Activated CD4-positive, CD25-positive, alpha-beta regulatory T cell (primary cell): ENCODE results near the gene PFKM.

Experiments used
- DNase-seq, 4 experiments: peaks; one replicate each; lab custom pipeline; 2025; lab: John Stamatoyannopoulos, UW

Gene PFKM

DNA sequence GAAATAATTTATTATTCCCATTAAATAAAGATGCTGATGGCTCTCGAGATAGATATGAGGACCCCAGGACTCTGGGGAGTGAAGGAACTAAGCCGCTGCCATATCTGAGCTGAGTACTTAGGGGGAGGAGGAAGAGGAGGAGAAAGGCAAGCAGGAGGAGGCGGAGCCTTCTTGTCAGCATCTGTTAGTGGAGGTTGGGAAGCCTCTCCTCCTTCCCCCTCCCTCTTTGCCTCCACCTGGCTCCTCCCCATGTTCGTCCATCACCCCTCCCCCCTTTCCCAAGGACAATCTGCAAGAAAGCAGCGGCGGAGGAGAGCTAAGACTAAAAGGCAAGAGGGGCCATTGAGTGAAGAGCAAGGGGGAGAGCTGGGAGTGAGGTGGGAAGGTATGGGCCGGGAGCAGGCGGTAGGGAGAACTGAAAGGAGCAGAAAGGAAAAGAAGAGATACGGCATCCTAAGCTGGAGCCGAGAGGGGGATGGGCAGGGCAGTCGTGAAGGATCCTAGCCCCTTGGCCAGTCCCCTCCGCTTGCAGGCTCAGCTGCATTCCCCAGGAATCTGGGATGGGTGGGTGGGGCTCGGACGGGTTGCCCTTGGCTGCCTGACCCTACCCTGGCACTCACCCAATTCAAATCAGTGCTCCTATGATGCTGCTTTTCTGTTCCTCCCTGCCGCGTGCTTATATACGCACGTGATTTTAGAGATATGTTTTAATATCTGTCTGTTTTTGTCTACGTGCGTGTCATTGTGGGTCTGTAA, at the start of gene PFKM:
Gene PFKM (plus strand): TSS at position 287 of the 756 bp plus-strand sequence. CDS start 3,411 bp downstream, outside the sequence.
- peak; percentile 12 to 35 (median 22) for DNase-seq

DNA sequence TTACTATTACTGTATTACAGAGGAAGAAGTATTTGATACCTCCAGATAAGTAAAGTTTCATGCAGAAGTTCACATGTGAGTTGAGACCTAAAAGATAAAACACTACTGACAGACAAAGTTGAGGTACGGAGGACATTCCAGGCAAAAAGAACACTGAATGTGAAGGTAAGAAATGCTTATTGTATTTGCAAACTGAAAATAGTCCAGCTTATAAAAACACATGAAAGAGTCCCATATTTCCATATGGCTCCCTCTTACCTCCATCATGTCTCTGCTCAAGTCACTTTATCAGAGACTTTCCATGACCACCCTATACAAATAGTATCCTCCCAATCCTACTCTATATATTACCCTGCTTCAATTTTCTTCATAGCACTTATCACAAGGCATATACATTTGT, 49.1 kb upstream of the PFKM start:
- no peak for DNase-seq

GRCh38 chr12:48070731-48071130, 48.4 kb upstream of the PFKM start:
- no peak for DNase-seq

- no peak for DNase-seq
These were observed 47.4 kb upstream of the PFKM start for GRCh38 chr12:48071808-48072207.

- no peak for DNase-seq
These were observed 46.9 kb upstream of the PFKM start for GRCh38 chr12:48072266-48072665.

GRCh38 chr12:48074266-48074665, 44.9 kb upstream of the PFKM start:
- no peak for DNase-seq

DNA sequence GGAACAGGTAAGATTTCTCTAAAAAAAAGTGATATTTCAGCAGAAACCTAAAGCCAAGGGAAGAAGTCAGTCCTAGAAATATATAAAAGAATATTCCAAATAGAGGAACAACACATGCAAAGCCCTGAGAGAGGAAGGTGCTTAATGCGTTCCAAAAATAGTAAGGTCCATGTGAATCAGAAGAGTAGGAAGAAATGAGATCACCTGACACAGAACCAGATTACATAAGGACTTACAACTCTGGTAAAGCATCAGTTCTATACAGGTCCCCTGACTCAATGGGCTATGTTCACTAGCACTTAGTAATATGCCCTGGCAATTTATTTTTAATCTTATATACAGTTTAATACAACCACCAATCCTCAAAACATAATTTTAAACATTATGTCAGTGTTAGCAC, 43.3 kb upstream of the PFKM start:
- no peak for DNase-seq

DNA sequence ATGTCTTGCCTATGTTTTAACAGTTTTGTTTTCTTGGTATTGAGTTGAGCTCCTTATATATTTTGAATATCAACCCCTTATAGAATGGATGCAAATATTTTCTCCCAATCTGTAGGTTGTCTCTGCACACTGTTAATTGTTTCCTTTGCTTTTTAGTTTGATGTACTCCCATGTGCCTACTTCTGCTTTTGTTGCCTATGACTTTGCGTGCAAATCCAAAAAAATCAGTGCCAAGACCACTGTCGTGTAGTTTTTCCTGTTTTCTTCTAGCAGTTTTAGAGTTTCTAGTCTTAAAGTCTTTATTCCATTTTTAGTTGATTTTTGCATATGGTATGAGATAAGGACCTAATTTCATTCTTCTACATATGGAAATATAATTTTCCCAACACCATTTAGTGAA, 42.1 kb upstream of the PFKM start:
- DNase-seq: no peak

DNA sequence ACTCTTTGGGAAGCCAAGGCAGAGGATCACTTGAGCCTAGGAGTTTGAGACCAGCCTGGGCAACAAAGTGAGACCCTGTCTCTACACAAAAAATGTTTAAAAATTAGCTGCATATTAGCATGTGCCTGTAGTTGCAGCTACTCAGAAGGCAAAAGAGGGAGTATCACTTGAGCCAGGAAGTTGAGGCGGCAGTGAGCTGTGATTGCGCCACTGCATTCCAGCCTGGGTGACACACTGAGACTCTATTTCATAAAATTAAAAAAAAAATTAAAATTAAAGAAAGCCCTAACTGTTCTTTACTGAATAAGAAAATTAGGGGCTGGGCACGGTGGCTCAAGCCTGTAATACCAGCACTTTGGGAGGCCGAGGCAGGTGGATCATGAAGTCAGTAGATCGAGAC, 40.3 kb upstream of the PFKM start:
- DNase-seq: no peak

DNA sequence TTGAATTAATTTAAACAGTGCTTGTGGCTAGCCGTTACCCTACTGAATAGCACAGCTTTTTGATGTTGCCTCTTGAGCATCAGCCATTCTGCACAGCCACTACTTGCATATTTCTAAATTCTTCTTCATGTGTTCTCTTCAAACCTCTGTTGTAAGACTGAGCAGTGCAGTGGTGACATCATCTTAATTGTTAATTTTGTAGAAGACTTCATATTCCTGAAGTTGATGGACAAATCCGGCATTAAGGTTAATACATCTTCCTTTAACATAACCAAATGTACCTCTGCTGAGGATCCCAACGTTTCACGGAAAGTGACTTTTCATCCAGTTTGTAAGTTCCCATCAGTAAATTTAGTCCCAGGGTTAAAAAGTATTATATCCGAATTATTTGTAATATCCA, 38.9 kb upstream of the PFKM start:
- no peak for DNase-seq

DNA sequence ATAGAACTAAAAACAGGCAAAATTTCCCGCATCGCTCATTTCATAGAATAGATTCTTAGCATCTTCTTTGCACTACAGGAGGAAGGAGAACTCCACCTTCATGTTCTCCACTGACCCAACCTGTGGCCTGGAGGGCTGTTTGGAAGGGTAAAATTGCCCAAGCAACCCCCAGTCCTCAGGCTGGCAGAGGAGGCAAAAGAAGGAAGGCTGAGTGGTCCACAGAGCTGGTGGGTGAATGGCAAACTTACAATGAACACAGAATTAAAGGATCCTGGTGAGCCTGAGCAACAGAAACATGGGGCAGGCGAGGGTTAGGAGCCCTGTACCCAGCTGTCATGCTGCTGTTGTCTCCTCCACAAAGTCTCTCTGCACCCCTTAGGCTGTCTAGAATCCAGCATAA, 38.3 kb upstream of the PFKM start:
- no peak for DNase-seq

- DNase-seq: no peak
These were observed 35.1 kb upstream of the PFKM start for GRCh38 chr12:48084066-48084465.

- no peak for DNase-seq
These were observed 34.2 kb upstream of the PFKM start for GRCh38 chr12:48084841-48085460.

DNA sequence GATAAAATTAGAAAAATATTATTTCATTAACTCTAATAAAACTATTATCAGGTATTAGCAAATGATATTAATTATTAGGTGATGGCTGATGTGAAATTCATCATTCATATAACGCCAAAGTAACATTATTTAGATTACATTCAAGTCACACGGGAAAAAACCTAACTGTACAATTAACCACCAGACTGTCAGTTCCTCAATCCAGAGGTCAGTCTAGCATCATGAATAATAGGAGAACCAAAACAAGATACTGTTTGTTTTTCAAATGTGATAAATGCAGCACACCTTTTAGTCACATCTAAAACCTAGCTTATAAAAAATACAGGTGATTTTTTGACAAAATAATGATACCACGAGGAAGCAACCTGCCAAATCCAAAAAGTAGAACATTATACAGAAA, 32.8 kb upstream of the PFKM start:
- DNase-seq: no peak

GRCh38 chr12:48092611-48093010, 26.6 kb upstream of the PFKM start:
- DNase-seq: no peak

GRCh38 chr12:48104531-48104930, 14.6 kb upstream of the PFKM start:
- no peak for DNase-seq

- peak in 3 of 4 experiments; percentile 21 to 33 (median 29) for DNase-seq
These were observed 13.8 kb upstream of the PFKM start for GRCh38 chr12:48105321-48105866.

DNA sequence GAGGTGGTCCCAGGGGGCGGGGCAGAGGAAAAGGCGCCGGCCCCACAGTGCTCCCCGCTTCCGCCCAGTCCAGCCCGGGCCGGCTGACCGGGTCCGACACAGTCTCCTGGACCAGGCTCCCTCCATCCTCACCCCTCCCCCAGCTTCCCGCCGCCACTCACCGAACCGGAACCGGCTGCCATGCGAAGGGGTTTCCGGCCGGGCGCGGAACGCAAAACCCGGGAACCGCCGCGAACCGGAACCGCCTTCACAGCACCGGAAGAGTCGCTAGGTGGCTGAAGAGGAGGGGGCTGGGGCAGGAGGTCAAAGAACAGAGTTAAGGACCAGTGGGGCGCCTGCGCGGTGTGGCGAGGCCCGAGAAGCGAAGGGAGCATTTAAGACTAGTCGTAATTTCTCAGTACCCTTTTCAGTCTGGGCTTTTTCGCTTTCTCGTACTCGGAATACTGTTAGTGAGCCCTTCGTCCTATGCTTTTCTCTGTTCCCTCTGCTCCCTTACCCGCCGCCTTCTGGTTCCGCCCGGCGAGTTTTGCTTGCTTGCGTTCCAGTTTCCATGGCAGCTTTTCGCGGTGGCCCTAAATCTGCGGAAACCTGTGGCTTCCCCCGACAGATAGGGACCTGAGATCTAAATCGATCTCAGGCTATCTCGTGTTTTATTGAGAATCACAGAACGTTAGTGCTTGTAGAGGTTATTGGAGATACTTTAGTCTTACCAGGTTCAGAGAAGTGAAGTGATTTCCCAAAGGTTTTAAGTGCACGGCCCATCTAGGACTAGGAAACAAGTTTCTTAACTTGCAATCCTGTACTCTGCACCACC, 13.1 kb upstream of the PFKM start, which contains the start of gene SENP1:
Gene SENP1 (minus strand): TSS at position 213 of the 814 bp plus-strand sequence. CDS start 4,607 bp downstream, outside the sequence.
- peak; percentile 77 to 81 (median 79) for DNase-seq

DNA sequence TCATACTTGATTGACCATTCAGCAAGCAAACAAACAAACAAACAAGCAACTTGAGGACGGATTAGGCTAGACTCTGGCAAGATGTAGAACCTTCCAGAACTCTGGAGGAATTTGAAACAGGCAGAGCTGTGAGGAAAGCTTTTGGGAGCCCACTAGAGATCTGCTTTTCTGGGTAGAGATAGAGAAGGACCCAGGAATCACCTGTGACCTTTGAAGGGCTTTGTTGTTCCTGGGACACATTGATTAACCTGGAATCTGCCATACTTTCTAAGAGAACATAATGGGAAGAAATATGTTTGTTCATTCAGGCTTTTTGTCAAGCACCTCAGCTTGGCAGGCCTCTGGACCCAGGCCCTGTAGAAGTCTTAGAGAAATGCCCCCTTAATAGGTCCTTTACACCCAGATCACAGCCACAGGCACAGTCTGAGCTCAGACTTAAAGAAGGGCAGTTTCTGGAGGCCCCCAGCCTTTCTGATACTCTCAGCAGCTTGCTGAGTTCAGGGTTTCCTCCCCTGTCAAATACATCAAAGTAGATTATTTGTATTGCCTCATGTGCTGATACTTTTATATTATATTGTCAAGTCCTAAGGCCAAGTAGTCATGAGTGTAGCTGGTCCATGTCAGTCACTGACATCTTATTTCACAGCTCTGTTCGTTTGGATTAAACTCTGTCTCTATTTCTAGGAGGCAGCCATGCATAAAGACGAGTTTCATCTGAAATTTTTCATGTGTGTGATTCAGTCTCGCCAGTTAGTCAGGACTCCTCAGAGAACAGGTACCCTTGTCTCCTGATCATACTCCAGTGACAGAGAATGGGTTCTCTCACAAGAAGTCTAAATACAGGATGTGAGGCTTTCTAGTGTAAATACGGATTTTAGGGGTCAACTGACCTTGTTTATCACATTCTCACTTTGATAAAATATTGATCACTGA, 12.2 kb upstream of the PFKM start:
- no peak for DNase-seq

- DNase-seq: no peak
These were observed 9.7 kb upstream of the PFKM start for GRCh38 chr12:48109424-48109823.

DNA sequence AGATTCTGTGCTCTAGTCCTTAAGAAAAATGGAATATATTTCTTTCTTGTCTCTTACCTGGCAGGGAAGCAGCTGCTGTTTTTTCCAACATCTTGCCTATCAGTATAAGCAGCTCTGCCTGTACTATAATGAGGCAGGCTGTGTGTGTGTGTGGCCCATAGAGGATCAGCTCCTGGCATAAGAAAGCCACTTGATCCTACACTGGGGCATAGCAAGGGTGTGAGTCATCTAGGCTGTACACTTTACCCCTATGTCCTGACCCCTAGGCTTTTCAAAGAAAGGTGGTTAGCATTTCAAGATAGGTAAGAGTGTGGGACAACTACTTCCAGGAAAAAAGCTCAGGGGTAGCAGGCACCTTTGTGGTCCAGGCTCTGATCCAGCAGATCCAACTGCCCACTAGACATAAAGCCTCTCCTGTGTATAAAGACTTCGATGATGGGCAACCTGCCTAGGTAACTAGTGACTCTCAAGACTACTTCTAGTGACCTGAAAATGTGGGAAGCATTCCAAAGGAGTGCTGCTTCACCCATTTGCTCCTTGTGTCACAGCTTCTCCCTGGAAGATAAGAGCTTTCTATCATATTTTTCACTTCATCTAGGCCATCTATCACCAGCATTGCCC, 8.4 kb upstream of the PFKM start:
- no peak for DNase-seq
